Thyroid gland (tissue), 4 donors: ENCODE results near the gene ISL2. TPM values are rescaled to one million over a fixed set of nuclear protein-coding genes. Genes with fewer than 3 reads are reported as not detected.

Experiments
- DNase-seq, 2 donors: peaks; one replicate each; pipeline ENCODE4 v3.0.0-alpha.2; 2019
- H3K27ac ChIP-seq, 3 donors: fragments of 200-600 bp; sonication (generic); 1 replicate in 2 of 3; 2 replicates in 1 of 3; pipeline ENCODE4 v1.5.1; 2016 to 2019; ENCODE audit warnings: mild to moderate bottlenecking in 1 of 3, moderate library complexity in 1 of 3
- H3K27me3 ChIP-seq: fragments of 200-600 bp; sonication (generic); one replicate; pipeline ENCODE4 v1.5.1; 2019
- H3K36me3 ChIP-seq, 2 donors: fragments of 200-600 bp; sonication (generic); one replicate each; pipeline ENCODE4 v1.5.1; 2016 to 2019
- H3K4me1 ChIP-seq, 2 donors: fragments of 200-600 bp; sonication (generic); one replicate each; pipeline ENCODE4 v1.5.1; 2017 to 2019
- H3K4me3 ChIP-seq, 3 donors: fragments of 200-600 bp; sonication (generic); replicated peaks in 1 of 3; 1 replicate in 2 of 3; 2 replicates in 1 of 3; pipeline ENCODE4 v1.5.1; 2016; ENCODE audit warnings: mild to moderate bottlenecking in 1 of 3
- H3K9me3 ChIP-seq: fragments of 200-600 bp; sonication (generic); one replicate; pipeline ENCODE4 v1.5.1; 2017
- CTCF ChIP-seq, 6 experiments: fragments of 200-600 bp in 3 of 6; fragments of 450-650 bp in 3 of 6; sonication (generic) in 3 of 6; IDR thresholded peaks; one replicate each; pipeline ENCODE4 v1.5.1; 2016 to 2019; ENCODE audit warnings: antibody characterized with exemption in 6 of 6, mild to moderate bottlenecking in 2 of 6, inconsistent platforms in 1 of 6, moderate library complexity in 1 of 6
- POLR2A ChIP-seq, 2 donors: fragments of 450-650 bp; IDR thresholded peaks; one replicate each; pipeline ENCODE4 v1.6.1; 2017; ENCODE audit warnings: antibody characterized with exemption in 2 of 2, mild to moderate bottlenecking in 2 of 2, moderate library complexity in 1 of 2
- WGBS, 2 donors: methylation state at CpG; one replicate each; pipeline ENCODE4 v1.1.5; 2017; 5-methylcytosine and 5-hydroxymethylcytosine counted together
- intact Hi-C: fragments of 100-400 bp; cut with DNase I; formaldehyde crosslinking; loops from one replicate; pipeline ENCODE4 v1.15.1; 2023
- total RNA-seq, 4 donors: library from RNA; depleted of rRNA; stranded (reverse); fragments of >200 nt; gene quantifications; one replicate each; pipeline ENCODE4 v1.2.3, GENCODE V29; 2016

The ISL2 gene
- total RNA-seq, 4 donors from 2014 or later, result not detected

DNA sequence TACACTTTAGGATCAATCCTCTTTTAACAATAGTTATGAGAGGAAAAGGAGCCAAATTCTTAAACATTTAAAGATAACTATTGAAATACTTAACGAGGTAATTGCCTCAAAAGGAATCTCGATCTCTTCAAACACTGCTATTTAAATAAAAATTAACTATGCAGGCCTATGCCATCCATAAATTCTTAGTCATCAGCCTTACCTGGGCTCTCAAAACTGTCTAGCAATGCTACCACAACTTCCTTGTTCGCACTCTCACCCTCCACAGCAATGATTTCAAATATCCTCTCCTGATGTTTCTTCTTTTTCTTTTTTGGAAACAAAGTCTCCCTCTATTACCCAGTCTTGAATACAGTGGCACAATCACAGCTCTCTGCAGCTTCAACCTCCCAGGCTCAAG, 37.6 kb upstream of the ISL2 start:
- WGBS, 2 donors, result 85 to 86% methylated on average over 3 of the region's 3 CpGs

GRCh38 chr15:76299786-76300185, 36.8 kb upstream of the ISL2 start:
- Histone ChIP-seq H3K4me1 (no peaks in the 10 kb centered on the region), H3K9me3 (no peaks in the 10 kb centered on the region), H3K27me3 (no peaks in the 10 kb centered on the region), H3K4me3 (no peak overlapping the region), H3K27ac (no peak overlapping the region), H3K36me3 (no peaks in the 10 kb centered on the region)
- DNase-seq, result no peak
- TF ChIP-seq CTCF (IDR thresholded peaks at IDR 0.05) (no peak), POLR2A (IDR thresholded peaks at IDR 0.05) (no peak)
- 75 to 76% methylated on average over 1 of the region's 1 CpG for WGBS, 2 donors
- intact Hi-C loops, result no loop called here

More for the DNA sequence above, 37.6 kb upstream of the ISL2 start:
- Histone ChIP-seq H3K27ac (no peak overlapping the region), H3K4me1 (no peaks in the 10 kb centered on the region), H3K9me3 (no peaks in the 10 kb centered on the region), H3K36me3 (no peaks in the 10 kb centered on the region), H3K4me3 (no peak overlapping the region), H3K27me3 (no peaks in the 10 kb centered on the region)
- TF ChIP-seq CTCF (IDR thresholded peaks at IDR 0.05), result no peak
- TF ChIP-seq POLR2A (IDR thresholded peaks at IDR 0.05), result no peak
- no peak for DNase-seq
- intact Hi-C loops, result no loop called here

DNA sequence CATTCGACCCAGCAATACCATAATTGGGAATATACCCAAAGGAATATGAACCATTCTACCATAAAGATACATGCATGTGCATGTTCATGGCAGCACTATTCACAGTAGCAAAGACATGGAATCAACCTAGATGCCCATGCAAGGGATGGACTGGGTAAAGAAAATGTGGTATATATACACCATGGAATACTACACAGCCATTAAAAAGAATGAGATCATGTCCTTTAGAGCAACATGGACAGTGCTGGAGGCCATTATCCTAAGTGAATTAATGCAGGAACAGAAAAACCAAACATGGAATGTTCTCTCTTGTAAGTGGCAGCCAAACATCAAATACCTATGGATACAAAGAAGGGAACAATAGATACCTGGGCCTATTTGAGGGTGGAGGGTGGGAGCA, 32.7 kb upstream of the ISL2 start:
- 92 to 97% methylated on average over 1 of the region's 1 CpG for WGBS, 2 donors

GRCh38 chr15:76309601-76310330, 26.8 kb upstream of the ISL2 start:
- intact Hi-C loops, result no loop called here

More for the DNA sequence above, 32.7 kb upstream of the ISL2 start:
- DNase-seq, result no peak
- TF ChIP-seq CTCF (IDR thresholded peaks at IDR 0.05), result no peak
- no peak for TF ChIP-seq POLR2A (IDR thresholded peaks at IDR 0.05)
- Histone ChIP-seq H3K4me1 (no peaks in the 10 kb centered on the region), H3K27me3 (no peaks in the 10 kb centered on the region), H3K36me3 (no peaks in the 10 kb centered on the region), H3K4me3 (no peak overlapping the region), H3K27ac (no peak overlapping the region), H3K9me3 (no peaks in the 10 kb centered on the region)
- intact Hi-C loops, result no loop called here

More at GRCh38 chr15:76309601-76310330, 26.8 kb upstream of the ISL2 start:
- no peaks in the 10 kb centered on the region for H3K27me3 ChIP-seq
- 85 to 88% methylated on average over 13 of the region's 13 CpGs for WGBS, 2 donors
- no peak overlapping the region for H3K27ac ChIP-seq
- DNase-seq, result no peak
- H3K4me1 ChIP-seq, result peaks cover 4 to 13% of the 10 kb centered on the region in 2 donors
- no peaks in the 10 kb centered on the region for H3K9me3 ChIP-seq
- TF ChIP-seq POLR2A (IDR thresholded peaks at IDR 0.05) (no peak), CTCF (IDR thresholded peaks at IDR 0.05) (no peak)
- peak overlapping the region in 1 of 3 donors; percentile 78 for H3K4me3 ChIP-seq
- no peaks in the 10 kb centered on the region for H3K36me3 ChIP-seq
